C4-2B (cell line): ENCODE measurements around the gene WDR59.
A peak's percentile ranks its signal among the peaks of the same experiment; 100 is the strongest.
"Not testable (repeated sequence)": the region's sequence is repeated elsewhere in the genome, so short reads cannot be mapped to it uniquely, and the experiment has no call there.

Experiments used
- H3K27ac ChIP-seq: fragments of 450-650 bp; 2 replicates; pipeline ENCODE4 v1.5.1; 2017
- CTCF ChIP-seq: fragments of 450-650 bp; conservative IDR thresholded peaks from 2 replicates; pipeline ENCODE4 v1.5.1; 2017; ENCODE audit warnings: mild to moderate bottlenecking
- ZFX ChIP-seq: fragments of 450-650 bp; IDR thresholded peaks from 2 replicates; pipeline ENCODE4 v1.6.1; 2017

The WDR59 gene

GRCh38 chr16:74931445-74931844, 53.5 kb downstream of the WDR59 start:
- H3K27ac ChIP-seq: no peak overlapping the region
- TF ChIP-seq CTCF (no peak), ZFX (no peak)

GRCh38 chr16:74929636-74930035, 55.3 kb downstream of the WDR59 start:
- H3K27ac ChIP-seq: no peak overlapping the region
- TF ChIP-seq ZFX (no peak), CTCF (no peak)

GRCh38 chr16:74926805-74927204, 58.1 kb downstream of the WDR59 start:
- TF ChIP-seq CTCF: no peak
- TF ChIP-seq ZFX: no peak
- H3K27ac ChIP-seq: no peak overlapping the region

GRCh38 chr16:74923766-74924460, 61.0 kb downstream of the WDR59 start:
- H3K27ac ChIP-seq: peak overlapping the region; percentile 55
- TF ChIP-seq CTCF: no peak
- TF ChIP-seq ZFX: no peak

- TF ChIP-seq ZFX: no peak
- no peak for TF ChIP-seq CTCF
- peak overlapping the region; percentile 41 for H3K27ac ChIP-seq
These were observed 62.5 kb downstream of the WDR59 start for GRCh38 chr16:74922150-74923138.

GRCh38 chr16:74921051-74921450, 63.9 kb downstream of the WDR59 start:
- no peak overlapping the region for H3K27ac ChIP-seq
- TF ChIP-seq CTCF (no peak), ZFX (no peak)

GRCh38 chr16:74909665-74910064, 75.3 kb downstream of the WDR59 start:
- H3K27ac ChIP-seq: no peak overlapping the region
- no peak for TF ChIP-seq ZFX
- no peak for TF ChIP-seq CTCF

GRCh38 chr16:74908759-74909158, 76.2 kb downstream of the WDR59 start:
- H3K27ac ChIP-seq: not testable (repeated sequence)
